Endothelial cell (in vitro differentiated cells): ENCODE results near the gene PHACTR2. TPM values are rescaled to one million over a fixed set of nuclear protein-coding genes. Genes with fewer than 3 reads are reported as not detected.

Experiments
- DNase-seq: peaks from one replicate; pipeline ENCODE4 v3.0.0; 2021; ENCODE audit warnings: low spot score
- H3K27ac Mint-ChIP-seq: one replicate; pipeline ENCODE4 v1.8.0; 2021; ENCODE audit warnings: mixed read lengths, inconsistent platforms; ENCODE audit not compliant: unreplicated experiment
- H3K27me3 Mint-ChIP-seq: one replicate; pipeline ENCODE4 v1.8.0; 2021; ENCODE audit warnings: mild to moderate bottlenecking, moderate library complexity, mixed read lengths, inconsistent platforms; ENCODE audit not compliant: unreplicated experiment
- H3K36me3 Mint-ChIP-seq: one replicate; pipeline ENCODE4 v1.8.0; 2021; ENCODE audit warnings: mild to moderate bottlenecking, low read depth, mixed read lengths, inconsistent platforms; ENCODE audit not compliant: unreplicated experiment
- H3K4me1 Mint-ChIP-seq: one replicate; pipeline ENCODE4 v1.8.0; 2021; ENCODE audit warnings: mild to moderate bottlenecking, mixed read lengths, inconsistent platforms; ENCODE audit not compliant: unreplicated experiment
- H3K4me3 Mint-ChIP-seq: one replicate; pipeline ENCODE4 v1.8.0; 2021; ENCODE audit warnings: mild to moderate bottlenecking, mixed read lengths, inconsistent platforms; ENCODE audit not compliant: unreplicated experiment
- H3K9me3 Mint-ChIP-seq: one replicate; pipeline ENCODE4 v1.8.0; 2021; ENCODE audit warnings: mixed read lengths, inconsistent platforms; ENCODE audit not compliant: unreplicated experiment
- total RNA-seq: library from RNA; stranded (reverse); fragmentation: NEBNext Ultra II Directional; extraction: Animal tissue kit (Norgen Biotek cat#: 25700); gene quantifications from one replicate; pipeline ENCODE4 v1.2.1, GENCODE V29; 2021; ENCODE audit not compliant: unreplicated experiment
- TF ChIP-seq, protein P1 (sequence below): fragments of 200-600 bp; sonication (generic); IDR thresholded peaks from one replicate; pipeline ENCODE4 v1.5.0; 2021; ENCODE audit warnings: antibody characterized with exemption; ENCODE audit not compliant: unreplicated experiment

Gene PHACTR2
- total RNA-seq, 1 donor from 2014 or later, result 181 TPM

GRCh38 chr6:143689852-143690251 lies 12.1 kb downstream of the PHACTR2 start:
- TF ChIP-seq, protein P1, sequence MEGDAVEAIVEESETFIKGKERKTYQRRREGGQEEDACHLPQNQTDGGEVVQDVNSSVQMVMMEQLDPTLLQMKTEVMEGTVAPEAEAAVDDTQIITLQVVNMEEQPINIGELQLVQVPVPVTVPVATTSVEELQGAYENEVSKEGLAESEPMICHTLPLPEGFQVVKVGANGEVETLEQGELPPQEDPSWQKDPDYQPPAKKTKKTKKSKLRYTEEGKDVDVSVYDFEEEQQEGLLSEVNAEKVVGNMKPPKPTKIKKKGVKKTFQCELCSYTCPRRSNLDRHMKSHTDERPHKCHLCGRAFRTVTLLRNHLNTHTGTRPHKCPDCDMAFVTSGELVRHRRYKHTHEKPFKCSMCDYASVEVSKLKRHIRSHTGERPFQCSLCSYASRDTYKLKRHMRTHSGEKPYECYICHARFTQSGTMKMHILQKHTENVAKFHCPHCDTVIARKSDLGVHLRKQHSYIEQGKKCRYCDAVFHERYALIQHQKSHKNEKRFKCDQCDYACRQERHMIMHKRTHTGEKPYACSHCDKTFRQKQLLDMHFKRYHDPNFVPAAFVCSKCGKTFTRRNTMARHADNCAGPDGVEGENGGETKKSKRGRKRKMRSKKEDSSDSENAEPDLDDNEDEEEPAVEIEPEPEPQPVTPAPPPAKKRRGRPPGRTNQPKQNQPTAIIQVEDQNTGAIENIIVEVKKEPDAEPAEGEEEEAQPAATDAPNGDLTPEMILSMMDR, result no peak
- H3K4me3 Mint-ChIP-seq, result peak overlapping the region; percentile 26
- H3K4me1 Mint-ChIP-seq, result peaks cover 29% of the 10 kb centered on the region
- no peaks in the 10 kb centered on the region for H3K27me3 Mint-ChIP-seq
- no peak for DNase-seq
- H3K9me3 Mint-ChIP-seq, result no peaks in the 10 kb centered on the region
- no peak overlapping the region for H3K27ac Mint-ChIP-seq
- H3K36me3 Mint-ChIP-seq, result peaks cover 18% of the 10 kb centered on the region

GRCh38 chr6:143691155-143691554 lies 13.4 kb downstream of the PHACTR2 start:
- peaks cover 18% of the 10 kb centered on the region for H3K36me3 Mint-ChIP-seq
- H3K9me3 Mint-ChIP-seq, result no peaks in the 10 kb centered on the region
- H3K27me3 Mint-ChIP-seq, result no peaks in the 10 kb centered on the region
- TF ChIP-seq, protein P1, result no peak
- DNase-seq, result no peak
- H3K4me1 Mint-ChIP-seq, result peaks cover 40% of the 10 kb centered on the region
- H3K4me3 Mint-ChIP-seq, result no peak overlapping the region
- no peak overlapping the region for H3K27ac Mint-ChIP-seq

DNA sequence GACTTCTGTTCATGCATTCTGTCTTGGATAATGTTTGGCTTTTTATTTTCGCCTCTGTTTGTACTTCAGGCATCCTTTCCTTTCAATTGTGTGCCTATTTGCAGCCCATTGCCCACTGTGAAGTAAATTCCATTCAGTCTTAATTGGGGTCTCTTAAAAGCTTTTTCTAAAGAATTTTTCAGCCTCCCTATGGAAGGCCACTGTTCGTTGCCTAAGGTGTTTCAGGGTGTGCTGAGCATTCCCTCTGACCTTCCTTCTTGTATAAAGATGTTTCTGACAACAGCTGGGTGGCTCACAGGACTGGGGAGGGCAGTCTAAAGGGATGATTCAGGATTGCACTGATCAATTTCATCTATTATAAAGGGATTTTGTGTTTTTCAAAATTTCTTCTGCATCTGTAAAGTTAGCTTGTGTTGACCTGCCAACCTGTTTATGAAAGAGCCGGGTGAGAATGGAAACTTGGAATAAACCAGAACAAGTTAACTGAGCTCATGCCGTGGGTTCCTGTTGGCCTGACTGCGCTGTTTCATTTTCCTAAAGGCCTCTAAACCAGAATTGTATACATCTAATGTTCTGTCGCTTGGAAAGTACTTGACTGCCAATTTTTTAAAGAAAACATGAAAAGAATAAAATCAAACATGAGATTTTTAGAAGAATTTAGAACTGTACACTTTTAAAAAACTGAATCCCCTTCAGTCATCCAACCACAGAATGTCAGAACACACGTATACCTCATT lies 14.3 kb downstream of the PHACTR2 start:
- no peaks in the 10 kb centered on the region for H3K27me3 Mint-ChIP-seq
- H3K9me3 Mint-ChIP-seq, result no peaks in the 10 kb centered on the region
- peaks cover 49% of the 10 kb centered on the region for H3K4me1 Mint-ChIP-seq
- H3K36me3 Mint-ChIP-seq, result peaks cover 18% of the 10 kb centered on the region
- no peak for DNase-seq
- H3K4me3 Mint-ChIP-seq, result no peak overlapping the region
- TF ChIP-seq, protein P1, result no peak
- H3K27ac Mint-ChIP-seq, result no peak overlapping the region

GRCh38 chr6:143692696-143693095 lies 14.9 kb downstream of the PHACTR2 start:
- H3K27ac Mint-ChIP-seq, result no peak overlapping the region

DNA sequence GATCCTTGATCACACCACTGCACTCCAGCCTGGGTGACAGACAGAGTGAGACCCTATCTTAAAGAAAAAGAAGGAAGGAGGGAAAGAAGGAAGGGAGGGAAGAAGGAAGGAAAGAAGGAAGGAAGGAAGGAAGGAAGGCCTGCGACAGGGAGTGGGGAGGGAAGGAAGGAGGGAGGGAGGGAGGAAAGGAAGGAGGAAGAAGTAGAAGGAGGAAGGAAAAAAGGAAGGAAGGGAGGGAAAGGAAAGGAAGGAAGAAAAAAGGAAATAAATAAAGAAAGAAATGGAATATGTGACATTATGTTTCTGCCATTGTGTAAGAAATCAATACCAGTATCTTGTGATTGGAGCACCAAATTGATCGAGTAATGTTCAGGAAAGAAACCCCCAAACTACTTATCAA lies 16.2 kb downstream of the PHACTR2 start:
- Mint-ChIP-seq H3K4me1 (peaks cover 51% of the 10 kb centered on the region), H3K27me3 (no peaks in the 10 kb centered on the region), H3K4me3 (no peak overlapping the region), H3K36me3 (peaks cover 14% of the 10 kb centered on the region), H3K9me3 (no peaks in the 10 kb centered on the region), H3K27ac (no peak overlapping the region)
- TF ChIP-seq, protein P1, result no peak
- DNase-seq, result no peak

More at GRCh38 chr6:143692696-143693095, 14.9 kb downstream of the PHACTR2 start:
- H3K9me3 Mint-ChIP-seq, result no peaks in the 10 kb centered on the region
- no peak overlapping the region for H3K4me3 Mint-ChIP-seq
- peaks cover 50% of the 10 kb centered on the region for H3K4me1 Mint-ChIP-seq
- DNase-seq, result no peak
- TF ChIP-seq, protein P1, result no peak
- H3K36me3 Mint-ChIP-seq, result peaks cover 18% of the 10 kb centered on the region
- no peaks in the 10 kb centered on the region for H3K27me3 Mint-ChIP-seq
